ENCODE data around the gene GNB4.

Gene GNB4

GRCh38 chr3:179432451-179432850 lies 18.8 kb downstream of the GNB4 start:
- H3K36me3 ChIP-seq (replicated peaks; ENCODE audit: low read depth, low read length): no peaks in the 10 kb centered on the region
- no peaks in the 10 kb centered on the region for H3K9me3 ChIP-seq (ENCODE audit: insufficient read depth, low read length)
- no peaks in the 10 kb centered on the region for H3K79me2 ChIP-seq (ENCODE audit: low read length)
- no peak overlapping the region; the same call in 1 of the 2 replicates for H3K9ac ChIP-seq (ENCODE audit: low read length)
- H3K27me3 ChIP-seq (ENCODE audit: low read depth, low read length): no peaks in the 10 kb centered on the region; the same call in 1 of the 2 replicates
- H3K4me3 ChIP-seq (ENCODE audit: low read length): peak overlapping the region; percentile 52; the same call in 1 of the 2 replicates
- peak overlapping the region; percentile 37; the same call in 1 of the 2 replicates for H3K27ac ChIP-seq (ENCODE audit: low read length)
- peak overlapping the region; percentile 71 for H3K4me2 ChIP-seq (ENCODE audit: low read length)
- H2AFZ ChIP-seq (ENCODE audit: low read depth, low read length): no peak overlapping the region
- H3K4me1 ChIP-seq (ENCODE audit: low read length): peaks cover 41% of the 10 kb centered on the region
- no peaks in the 10 kb centered on the region for H4K20me1 ChIP-seq (ENCODE audit: insufficient read depth, low read length)
- TF ChIP-seq EZH2phosphoT487 (IDR thresholded peaks at IDR 0.05; ENCODE audit: low read depth): no peak
- TF ChIP-seq, protein P1, sequence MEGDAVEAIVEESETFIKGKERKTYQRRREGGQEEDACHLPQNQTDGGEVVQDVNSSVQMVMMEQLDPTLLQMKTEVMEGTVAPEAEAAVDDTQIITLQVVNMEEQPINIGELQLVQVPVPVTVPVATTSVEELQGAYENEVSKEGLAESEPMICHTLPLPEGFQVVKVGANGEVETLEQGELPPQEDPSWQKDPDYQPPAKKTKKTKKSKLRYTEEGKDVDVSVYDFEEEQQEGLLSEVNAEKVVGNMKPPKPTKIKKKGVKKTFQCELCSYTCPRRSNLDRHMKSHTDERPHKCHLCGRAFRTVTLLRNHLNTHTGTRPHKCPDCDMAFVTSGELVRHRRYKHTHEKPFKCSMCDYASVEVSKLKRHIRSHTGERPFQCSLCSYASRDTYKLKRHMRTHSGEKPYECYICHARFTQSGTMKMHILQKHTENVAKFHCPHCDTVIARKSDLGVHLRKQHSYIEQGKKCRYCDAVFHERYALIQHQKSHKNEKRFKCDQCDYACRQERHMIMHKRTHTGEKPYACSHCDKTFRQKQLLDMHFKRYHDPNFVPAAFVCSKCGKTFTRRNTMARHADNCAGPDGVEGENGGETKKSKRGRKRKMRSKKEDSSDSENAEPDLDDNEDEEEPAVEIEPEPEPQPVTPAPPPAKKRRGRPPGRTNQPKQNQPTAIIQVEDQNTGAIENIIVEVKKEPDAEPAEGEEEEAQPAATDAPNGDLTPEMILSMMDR (IDR thresholded peaks at IDR 0.05; ENCODE audit: low read depth, low read length): no peak

DNA sequence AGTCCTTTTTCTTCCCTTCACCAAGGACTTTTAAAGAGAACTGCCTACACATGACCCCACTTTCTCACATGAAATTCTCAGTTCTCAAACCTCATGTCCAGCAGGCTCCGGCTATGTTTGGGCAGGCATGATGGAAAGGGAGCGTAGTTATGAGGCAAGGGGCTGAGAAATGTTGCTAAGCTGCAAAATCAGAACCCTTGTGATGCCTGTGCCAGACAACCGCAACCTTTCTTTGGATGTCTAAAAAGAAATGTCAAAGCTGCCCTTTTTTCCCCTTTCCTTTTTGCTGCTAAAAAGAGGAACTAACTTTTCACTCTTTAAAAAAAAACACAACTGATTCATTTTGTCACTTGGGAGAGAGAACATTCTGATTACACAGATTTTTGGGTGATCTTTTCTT lies 19.2 kb downstream of the GNB4 start:
- Histone ChIP-seq H3K9me3 (ENCODE audit: insufficient read depth, low read length) (no peaks in the 10 kb centered on the region), H2AFZ (ENCODE audit: low read depth, low read length) (no peak overlapping the region), H3K79me2 (ENCODE audit: low read length) (no peaks in the 10 kb centered on the region), H3K4me3 (ENCODE audit: low read length) (peak overlapping the region; percentile 52), H3K36me3 (replicated peaks; ENCODE audit: low read depth, low read length) (no peaks in the 10 kb centered on the region), H3K4me2 (ENCODE audit: low read length) (peak overlapping the region; percentile 71), H3K27ac (ENCODE audit: low read length) (peak overlapping the region; percentile 37), H3K27me3 (ENCODE audit: low read depth, low read length) (no peaks in the 10 kb centered on the region; the same call in 1 of the 2 replicates), H3K4me1 (ENCODE audit: low read length) (peaks cover 37% of the 10 kb centered on the region), H3K9ac (ENCODE audit: low read length) (no peak overlapping the region; the same call in 1 of the 2 replicates), H4K20me1 (ENCODE audit: insufficient read depth, low read length) (no peaks in the 10 kb centered on the region)
- TF ChIP-seq, protein P1 (IDR thresholded peaks at IDR 0.05; ENCODE audit: low read depth, low read length): no peak
- TF ChIP-seq EZH2phosphoT487 (IDR thresholded peaks at IDR 0.05; ENCODE audit: low read depth): no peak

DNA sequence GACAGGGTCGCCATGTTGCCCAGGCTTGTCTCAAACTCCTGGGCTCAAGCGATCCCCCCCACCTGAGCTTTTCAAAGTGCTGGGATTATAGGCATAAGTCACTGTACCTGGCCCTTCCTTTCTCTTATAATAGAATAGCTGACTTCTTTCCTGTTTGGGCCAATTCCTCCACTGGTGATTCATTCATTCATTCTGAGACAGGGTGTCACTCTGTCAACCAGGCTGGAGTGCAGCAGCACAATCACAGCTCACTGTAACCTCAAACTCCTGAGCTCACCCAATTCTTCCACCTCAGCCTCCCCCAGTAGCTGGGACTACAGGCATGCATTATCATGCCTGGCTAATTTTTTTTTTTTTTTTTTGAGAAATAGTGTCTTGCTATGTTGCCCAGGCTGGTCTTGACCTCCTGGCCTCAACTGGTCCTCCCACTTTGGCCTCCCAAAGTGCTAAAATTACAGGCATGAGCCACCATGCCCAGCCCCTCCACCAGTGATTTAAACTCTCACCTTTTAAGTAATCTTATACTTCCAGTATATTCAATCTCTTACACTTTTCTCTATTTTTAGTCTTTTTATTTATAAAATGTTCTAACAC lies 20.9 kb downstream of the GNB4 start:
- peaks cover 29% of the 10 kb centered on the region for H3K4me1 ChIP-seq (ENCODE audit: low read length)
- H3K9ac ChIP-seq (ENCODE audit: low read length): no peak overlapping the region
- no peak overlapping the region for H3K4me3 ChIP-seq (ENCODE audit: low read length)
- H3K36me3 ChIP-seq (replicated peaks; ENCODE audit: low read depth, low read length): no peaks in the 10 kb centered on the region
- no peaks in the 10 kb centered on the region; the same call in 1 of the 2 replicates for H3K27me3 ChIP-seq (ENCODE audit: low read depth, low read length)
- no peak overlapping the region for H2AFZ ChIP-seq (ENCODE audit: low read depth, low read length)
- H3K79me2 ChIP-seq (ENCODE audit: low read length): no peaks in the 10 kb centered on the region
- H4K20me1 ChIP-seq (ENCODE audit: insufficient read depth, low read length): no peaks in the 10 kb centered on the region
- H3K27ac ChIP-seq (ENCODE audit: low read length): no peak overlapping the region
- TF ChIP-seq, protein P1 (IDR thresholded peaks at IDR 0.05; ENCODE audit: low read depth, low read length): no peak
- TF ChIP-seq EZH2phosphoT487 (IDR thresholded peaks at IDR 0.05; ENCODE audit: low read depth): no peak
- H3K9me3 ChIP-seq (ENCODE audit: insufficient read depth, low read length): no peaks in the 10 kb centered on the region
- H3K4me2 ChIP-seq (ENCODE audit: low read length): no peak overlapping the region

DNA sequence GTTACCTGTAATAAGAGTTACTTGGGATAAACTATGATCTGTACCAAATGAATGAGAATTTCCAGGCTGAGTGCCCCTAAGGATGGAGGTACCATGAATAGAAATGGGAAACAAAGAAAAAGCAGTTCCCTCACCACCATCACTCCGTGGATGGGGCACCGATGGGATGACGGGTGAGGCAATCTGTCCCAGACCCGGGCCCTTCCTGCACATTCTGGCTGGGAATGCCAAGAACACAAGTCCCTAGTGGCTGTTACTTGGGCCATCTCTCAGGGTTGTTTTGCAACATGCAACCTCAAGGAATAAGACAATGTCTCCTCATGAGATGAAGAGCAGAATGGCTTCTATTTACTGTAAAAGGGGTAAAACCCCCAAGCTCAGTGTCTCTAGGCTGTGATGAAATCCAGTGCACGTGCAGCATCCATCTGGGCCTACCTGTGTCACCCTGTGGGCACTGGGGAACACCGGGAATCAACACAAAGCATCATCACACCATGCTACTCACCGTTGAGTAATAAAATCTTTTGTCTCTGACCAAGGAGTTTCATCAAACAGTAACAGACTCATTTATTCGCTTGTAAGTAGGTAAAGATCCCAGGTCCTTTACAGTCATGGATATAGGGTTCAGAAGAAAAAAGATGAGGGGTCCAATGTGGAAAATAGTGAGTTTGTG lies 22.3 kb downstream of the GNB4 start:
- Histone ChIP-seq H3K4me1 (ENCODE audit: low read length) (peaks cover 22% of the 10 kb centered on the region), H3K27me3 (ENCODE audit: low read depth, low read length) (no peaks in the 10 kb centered on the region; the same call in 1 of the 2 replicates), H4K20me1 (ENCODE audit: insufficient read depth, low read length) (no peaks in the 10 kb centered on the region), H3K27ac (ENCODE audit: low read length) (no peak overlapping the region), H3K4me2 (ENCODE audit: low read length) (no peak overlapping the region), H3K79me2 (ENCODE audit: low read length) (no peaks in the 10 kb centered on the region), H3K9me3 (ENCODE audit: insufficient read depth, low read length) (no peaks in the 10 kb centered on the region), H3K4me3 (ENCODE audit: low read length) (no peak overlapping the region), H3K36me3 (replicated peaks; ENCODE audit: low read depth, low read length) (no peaks in the 10 kb centered on the region), H2AFZ (ENCODE audit: low read depth, low read length) (no peak overlapping the region), H3K9ac (ENCODE audit: low read length) (no peak overlapping the region)
- TF ChIP-seq EZH2phosphoT487 (IDR thresholded peaks at IDR 0.05; ENCODE audit: low read depth): no peak
- TF ChIP-seq, protein P1 (IDR thresholded peaks at IDR 0.05; ENCODE audit: low read depth, low read length): no peak
